ENCODE measurements around the gene PSMD3.

The PSMD3 gene

GRCh38 chr17:39950871-39951348 lies 29.7 kb upstream of the PSMD3 start:
- Mint-ChIP-seq H3K4me3 (no peak overlapping the region), H3K27ac (no peak overlapping the region)
- DNase-seq (ENCODE audit: low spot score in 2 of 2) = no peak

GRCh38 chr17:39951924-39952679 lies 28.5 kb upstream of the PSMD3 start:
- no peak for DNase-seq (ENCODE audit: low spot score in 2 of 2)
- Mint-ChIP-seq H3K4me1 (peaks cover 41% of the 10 kb centered on the region), H3K4me3 (peak overlapping the region; percentile 79), H3K36me3 (no peaks in the 10 kb centered on the region), H3K27ac (no peak overlapping the region), H3K9me3 (no peaks in the 10 kb centered on the region), H3K27me3 (no peaks in the 10 kb centered on the region)
- ATAC-seq (ENCODE audit: low read depth) = no peak

More at GRCh38 chr17:39950871-39951348, 29.7 kb upstream of the PSMD3 start:
- Mint-ChIP-seq H3K36me3 (no peaks in the 10 kb centered on the region), H3K27me3 (no peaks in the 10 kb centered on the region), H3K4me1 (peaks cover 37% of the 10 kb centered on the region), H3K9me3 (no peaks in the 10 kb centered on the region)
- ATAC-seq (ENCODE audit: low read depth) = no peak

- Mint-ChIP-seq H3K9me3 (no peaks in the 10 kb centered on the region), H3K4me1 (peaks cover 38% of the 10 kb centered on the region)
Observed at GRCh38 chr17:39952680-39953470, 27.7 kb upstream of the PSMD3 start.

GRCh38 chr17:39953471-39953888 lies 27.1 kb upstream of the PSMD3 start:
- Mint-ChIP-seq H3K4me1 (peaks cover 35% of the 10 kb centered on the region), H3K27me3 (no peaks in the 10 kb centered on the region), H3K36me3 (no peaks in the 10 kb centered on the region), H3K9me3 (no peaks in the 10 kb centered on the region), H3K27ac (peak overlapping the region; percentile 83), H3K4me3 (peak overlapping the region; percentile 88)
- ATAC-seq (ENCODE audit: low read depth) (no peak), DNase-seq (ENCODE audit: low spot score in 2 of 2) (no peak)

More at GRCh38 chr17:39952680-39953470, 27.7 kb upstream of the PSMD3 start:
- no peaks in the 10 kb centered on the region for H3K36me3 Mint-ChIP-seq
- peak; percentile 79 for ATAC-seq (ENCODE audit: low read depth)
- peak overlapping the region; percentile 83 for H3K27ac Mint-ChIP-seq
- H3K4me3 Mint-ChIP-seq = peak overlapping the region; percentile 88
- peak; percentile 86 to 88 for DNase-seq (ENCODE audit: low spot score in 2 of 2)
- H3K27me3 Mint-ChIP-seq = no peaks in the 10 kb centered on the region

- DNase-seq (ENCODE audit: low spot score in 2 of 2) = no peak
- H3K27ac Mint-ChIP-seq = no peak overlapping the region
- H3K4me3 Mint-ChIP-seq = no peak overlapping the region
- no peak for ATAC-seq (ENCODE audit: low read depth)
- H3K36me3 Mint-ChIP-seq = no peaks in the 10 kb centered on the region
- no peaks in the 10 kb centered on the region for H3K27me3 Mint-ChIP-seq
- no peaks in the 10 kb centered on the region for H3K9me3 Mint-ChIP-seq
- peaks cover 32% of the 10 kb centered on the region for H3K4me1 Mint-ChIP-seq
Observed at GRCh38 chr17:39954876-39955275, 25.7 kb upstream of the PSMD3 start.

- H3K4me1 Mint-ChIP-seq = peaks cover 33% of the 10 kb centered on the region
- no peak for ATAC-seq (ENCODE audit: low read depth)
- H3K9me3 Mint-ChIP-seq = no peaks in the 10 kb centered on the region
- peak overlapping the region; percentile 39 for H3K27ac Mint-ChIP-seq
- DNase-seq (ENCODE audit: low spot score in 2 of 2) = no peak
- no peaks in the 10 kb centered on the region for H3K36me3 Mint-ChIP-seq
- no peaks in the 10 kb centered on the region for H3K27me3 Mint-ChIP-seq
- H3K4me3 Mint-ChIP-seq = no peak overlapping the region
Observed at GRCh38 chr17:39955726-39956225, 24.8 kb upstream of the PSMD3 start.

GRCh38 chr17:39960524-39961041 lies 20.0 kb upstream of the PSMD3 start:
- no peaks in the 10 kb centered on the region for H3K9me3 Mint-ChIP-seq
- H3K4me1 Mint-ChIP-seq = peaks cover 25% of the 10 kb centered on the region
- H3K27me3 Mint-ChIP-seq = no peaks in the 10 kb centered on the region
- ATAC-seq (ENCODE audit: low read depth) = no peak
- H3K4me3 Mint-ChIP-seq = no peak overlapping the region
- H3K27ac Mint-ChIP-seq = no peak overlapping the region
- DNase-seq (ENCODE audit: low spot score in 2 of 2) = no peak
- H3K36me3 Mint-ChIP-seq = no peaks in the 10 kb centered on the region

GRCh38 chr17:39962642-39963220 lies 17.9 kb upstream of the PSMD3 start, which contains the start of gene GSDMA:
Gene GSDMA (plus strand): TSS chr17:39963004. CDS start chr17:39965688, 2,684 bp downstream.
- no peak for DNase-seq (ENCODE audit: low spot score in 2 of 2)
- Mint-ChIP-seq H3K27me3 (no peaks in the 10 kb centered on the region), H3K9me3 (no peaks in the 10 kb centered on the region), H3K27ac (no peak within 1 kb of the TSS), H3K4me1 (peaks cover 22% of the 10 kb centered on the region), H3K36me3 (no peaks in the 10 kb centered on the region), H3K4me3 (no peak within 1 kb of the TSS)
- ATAC-seq (ENCODE audit: low read depth) = no peak

- DNase-seq (ENCODE audit: low spot score in 2 of 2) (no peak), ATAC-seq (ENCODE audit: low read depth) (no peak)
- H3K9me3 Mint-ChIP-seq = no peaks in the 10 kb centered on the region
- H3K4me1 Mint-ChIP-seq = peaks cover 21% of the 10 kb centered on the region
- H3K27ac Mint-ChIP-seq = no peak overlapping the region
- H3K36me3 Mint-ChIP-seq = no peaks in the 10 kb centered on the region
- peaks cover 4% of the 10 kb centered on the region for H3K27me3 Mint-ChIP-seq
- no peak overlapping the region for H3K4me3 Mint-ChIP-seq
Observed at GRCh38 chr17:39963829-39964228, 16.8 kb upstream of the PSMD3 start.

GRCh38 chr17:39965017-39965699 lies 15.4 kb upstream of the PSMD3 start:
- Mint-ChIP-seq H3K4me3 (no peak overlapping the region), H3K4me1 (peaks cover 16% of the 10 kb centered on the region), H3K27me3 (peaks cover 8% of the 10 kb centered on the region), H3K36me3 (no peaks in the 10 kb centered on the region), H3K9me3 (no peaks in the 10 kb centered on the region), H3K27ac (peak overlapping the region; percentile 46)
- ATAC-seq (ENCODE audit: low read depth) (no peak), DNase-seq (ENCODE audit: low spot score in 2 of 2) (no peak)

- no peak overlapping the region for H3K27ac Mint-ChIP-seq
Observed at GRCh38 chr17:39966771-39967170, 13.8 kb upstream of the PSMD3 start.

GRCh38 chr17:39968761-39969160 lies 11.8 kb upstream of the PSMD3 start:
- no peaks in the 10 kb centered on the region for H3K9me3 Mint-ChIP-seq
- ATAC-seq (ENCODE audit: low read depth) (no peak), DNase-seq (ENCODE audit: low spot score in 2 of 2) (no peak)
- H3K4me3 Mint-ChIP-seq = no peak overlapping the region
- no peaks in the 10 kb centered on the region for H3K36me3 Mint-ChIP-seq
- H3K4me1 Mint-ChIP-seq = peaks cover 9% of the 10 kb centered on the region
- H3K27ac Mint-ChIP-seq = no peak overlapping the region
- peaks cover 10% of the 10 kb centered on the region for H3K27me3 Mint-ChIP-seq

More at GRCh38 chr17:39966771-39967170, 13.8 kb upstream of the PSMD3 start:
- Mint-ChIP-seq H3K9me3 (no peaks in the 10 kb centered on the region), H3K27me3 (peaks cover 8% of the 10 kb centered on the region), H3K4me1 (peaks cover 15% of the 10 kb centered on the region), H3K36me3 (no peaks in the 10 kb centered on the region), H3K4me3 (no peak overlapping the region)
- DNase-seq (ENCODE audit: low spot score in 2 of 2) (no peak), ATAC-seq (ENCODE audit: low read depth) (no peak)

GRCh38 chr17:39969375-39969774 lies 11.2 kb upstream of the PSMD3 start:
- Mint-ChIP-seq H3K27me3 (peaks cover 16% of the 10 kb centered on the region), H3K27ac (no peak overlapping the region), H3K9me3 (no peaks in the 10 kb centered on the region), H3K4me1 (peaks cover 6% of the 10 kb centered on the region), H3K36me3 (no peaks in the 10 kb centered on the region), H3K4me3 (no peak overlapping the region)
- ATAC-seq (ENCODE audit: low read depth) = no peak
- DNase-seq (ENCODE audit: low spot score in 2 of 2) = no peak

All from memory B cell (primary cell).